GM12875 (cell line): ENCODE results near the gene ZNF408.
A peak's percentile ranks its signal among the peaks of the same experiment; 100 is the strongest.
"Not testable (repeated sequence)": the region's sequence is repeated elsewhere in the genome, so short reads cannot be mapped to it uniquely, and the experiment has no call there.

Source experiments
- H3K4me3 ChIP-seq: one replicate; pipeline ENCODE4 v1.5.1; 2011; ENCODE audit warnings: low read depth, low read length, control low read depth
- TF ChIP-seq, protein P1 (sequence below): IDR thresholded peaks from 2 replicates; pipeline ENCODE4 v1.5.1; 2011; ENCODE audit warnings: low read depth, mild to moderate bottlenecking, control low read depth, inconsistent platforms, low read length, moderate library complexity, borderline replicate concordance; ENCODE audit not compliant: insufficient read depth

The ZNF408 gene

DNA sequence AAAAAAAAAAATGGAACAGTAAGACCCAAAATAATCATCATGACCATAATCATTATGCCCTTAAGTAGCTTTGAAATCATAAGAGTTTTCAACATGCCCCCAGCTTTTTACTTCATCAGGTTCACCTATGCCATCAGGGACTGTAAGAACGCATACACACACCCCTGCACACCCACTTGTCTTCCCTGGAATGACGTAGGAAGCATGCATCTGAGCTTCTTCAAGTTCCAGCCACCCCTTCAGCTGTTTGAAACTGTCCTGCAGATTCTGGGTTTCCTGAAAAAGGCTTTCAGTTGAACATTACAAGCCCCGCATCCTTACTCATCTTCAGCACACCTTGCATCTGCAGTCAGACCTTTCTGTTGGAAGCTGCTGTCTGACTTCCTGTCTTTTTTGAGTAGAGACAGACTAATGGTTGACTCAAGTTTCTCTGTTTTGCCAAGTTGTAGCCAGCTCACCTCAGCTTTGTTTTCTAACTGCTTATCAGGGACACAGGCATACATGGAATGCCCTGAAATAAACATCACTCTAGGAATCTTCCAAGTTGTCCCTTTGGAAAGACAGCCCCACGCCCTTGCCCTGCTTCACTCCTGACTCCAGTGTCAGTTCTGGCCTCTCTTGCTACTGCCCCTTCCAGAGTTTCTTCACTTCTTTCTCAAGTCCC, 37.4 kb upstream of the ZNF408 start:
- H3K4me3 ChIP-seq = no peak overlapping the region
- TF ChIP-seq, protein P1, sequence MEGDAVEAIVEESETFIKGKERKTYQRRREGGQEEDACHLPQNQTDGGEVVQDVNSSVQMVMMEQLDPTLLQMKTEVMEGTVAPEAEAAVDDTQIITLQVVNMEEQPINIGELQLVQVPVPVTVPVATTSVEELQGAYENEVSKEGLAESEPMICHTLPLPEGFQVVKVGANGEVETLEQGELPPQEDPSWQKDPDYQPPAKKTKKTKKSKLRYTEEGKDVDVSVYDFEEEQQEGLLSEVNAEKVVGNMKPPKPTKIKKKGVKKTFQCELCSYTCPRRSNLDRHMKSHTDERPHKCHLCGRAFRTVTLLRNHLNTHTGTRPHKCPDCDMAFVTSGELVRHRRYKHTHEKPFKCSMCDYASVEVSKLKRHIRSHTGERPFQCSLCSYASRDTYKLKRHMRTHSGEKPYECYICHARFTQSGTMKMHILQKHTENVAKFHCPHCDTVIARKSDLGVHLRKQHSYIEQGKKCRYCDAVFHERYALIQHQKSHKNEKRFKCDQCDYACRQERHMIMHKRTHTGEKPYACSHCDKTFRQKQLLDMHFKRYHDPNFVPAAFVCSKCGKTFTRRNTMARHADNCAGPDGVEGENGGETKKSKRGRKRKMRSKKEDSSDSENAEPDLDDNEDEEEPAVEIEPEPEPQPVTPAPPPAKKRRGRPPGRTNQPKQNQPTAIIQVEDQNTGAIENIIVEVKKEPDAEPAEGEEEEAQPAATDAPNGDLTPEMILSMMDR = no peak

DNA sequence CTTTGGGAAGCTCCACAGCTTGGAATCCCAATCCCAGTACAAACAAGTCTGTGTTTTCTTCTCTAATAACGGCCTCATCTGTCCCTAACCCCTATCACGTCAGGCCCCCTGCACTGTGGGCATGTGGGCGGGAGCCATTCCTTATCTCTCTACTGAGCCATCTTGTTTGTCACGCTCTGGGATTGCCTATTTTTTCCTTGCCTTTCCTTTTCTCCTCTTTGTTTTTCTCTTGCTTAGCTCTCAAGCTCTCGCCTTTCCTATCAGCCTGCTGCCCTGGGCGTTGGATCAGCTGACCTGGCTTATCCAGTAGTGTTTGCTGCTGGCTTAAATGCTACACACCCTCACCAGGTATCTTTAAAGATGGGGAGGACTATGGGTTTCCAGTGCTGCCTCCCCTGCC, 36.2 kb upstream of the ZNF408 start:
- TF ChIP-seq, protein P1 = no peak
- H3K4me3 ChIP-seq = no peak overlapping the region

DNA sequence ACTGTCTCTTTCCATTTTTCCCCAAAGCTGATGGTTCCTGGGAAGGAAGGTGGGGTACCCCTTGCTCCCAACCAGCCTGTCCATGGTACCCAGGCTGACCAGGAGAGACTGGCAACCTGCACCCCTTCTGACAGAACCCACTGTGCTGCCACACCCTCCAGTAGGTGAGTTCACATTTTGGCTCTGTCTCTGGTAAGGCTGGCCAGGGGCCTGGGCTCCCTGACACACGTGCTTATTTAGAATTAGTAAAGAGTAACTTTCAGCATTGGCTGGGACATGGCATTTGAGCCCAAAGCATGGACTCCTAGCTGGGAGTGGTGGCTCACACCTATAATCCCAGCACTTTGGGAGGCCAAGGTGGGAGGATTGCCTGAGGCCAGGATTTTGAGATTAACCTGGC, 35.5 kb upstream of the ZNF408 start:
- TF ChIP-seq, protein P1 = no peak

DNA sequence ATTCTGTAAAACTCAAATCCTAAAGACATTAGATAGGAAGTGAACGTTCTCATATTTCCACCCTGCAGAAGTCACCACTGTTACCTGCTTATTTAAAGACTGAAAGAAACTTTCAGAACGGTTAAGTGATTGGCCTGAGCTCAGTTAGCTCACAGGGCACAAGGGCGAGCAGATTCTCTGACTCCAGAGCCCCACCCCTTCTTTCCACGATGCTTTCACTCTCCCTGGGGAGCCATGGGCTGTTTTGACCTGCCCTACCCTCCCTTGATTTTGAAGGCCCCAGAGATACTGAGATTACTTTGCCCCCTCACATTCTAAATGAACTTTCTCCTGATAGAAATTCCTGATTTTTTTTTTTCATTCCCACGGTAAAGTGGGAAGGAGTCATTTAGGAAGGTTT, 34.3 kb upstream of the ZNF408 start:
- no peak overlapping the region for H3K4me3 ChIP-seq
- TF ChIP-seq, protein P1 = no peak

More for the DNA sequence above, 35.5 kb upstream of the ZNF408 start:
- no peak overlapping the region for H3K4me3 ChIP-seq

DNA sequence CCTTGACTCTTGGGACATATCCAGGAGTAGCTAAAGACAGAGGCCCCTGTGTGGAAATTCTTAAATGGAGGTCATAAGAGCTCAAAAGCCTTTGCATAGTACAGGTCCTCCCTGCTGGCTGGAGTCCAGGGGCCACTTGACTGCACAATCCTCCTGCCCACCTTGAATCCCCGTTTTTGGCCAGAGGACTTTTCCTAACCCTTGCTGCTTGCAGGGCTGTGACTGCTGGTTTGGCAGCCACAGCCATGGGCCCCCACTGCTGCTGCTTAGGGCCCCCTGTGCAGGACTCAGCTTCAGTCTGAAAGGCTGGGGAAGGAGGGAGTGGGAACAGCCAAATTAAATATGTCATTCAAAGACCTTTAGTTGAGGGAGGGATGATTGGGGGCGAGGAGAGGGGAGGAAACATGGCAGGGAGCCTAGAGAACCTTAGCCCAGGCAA, 33.8 kb upstream of the ZNF408 start:
- no peak overlapping the region for H3K4me3 ChIP-seq
- TF ChIP-seq, protein P1 = no peak

DNA sequence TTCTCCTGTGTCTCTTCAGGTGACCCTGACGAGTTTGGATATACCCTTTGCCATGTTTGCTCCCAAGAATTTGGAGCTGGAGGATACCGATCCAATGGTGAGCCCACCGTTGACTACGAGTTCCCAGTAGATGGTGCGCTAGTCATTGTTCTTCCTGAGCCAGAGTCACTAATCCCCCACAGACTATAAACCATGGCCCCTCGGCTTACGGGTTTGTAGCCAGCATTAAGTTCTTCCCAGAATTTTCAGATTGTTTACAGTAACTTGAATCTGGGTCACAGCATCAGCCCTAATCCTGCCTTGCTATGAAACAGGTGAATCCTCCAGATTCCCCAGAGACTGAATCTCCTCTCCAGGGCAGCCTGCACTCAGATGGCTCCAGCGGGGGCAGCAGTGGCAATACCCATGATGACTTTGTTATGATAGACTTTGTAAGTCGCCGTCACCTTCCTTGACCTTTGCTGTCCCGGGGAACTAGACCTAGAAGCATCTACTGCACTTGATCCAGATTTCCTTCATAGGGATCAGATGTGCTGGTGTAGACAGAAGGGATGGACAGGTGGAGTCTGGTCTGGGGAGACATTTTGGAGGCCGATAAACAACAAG, 32.2 kb upstream of the ZNF408 start:
- TF ChIP-seq, protein P1 = no peak
- H3K4me3 ChIP-seq = no peak overlapping the region

DNA sequence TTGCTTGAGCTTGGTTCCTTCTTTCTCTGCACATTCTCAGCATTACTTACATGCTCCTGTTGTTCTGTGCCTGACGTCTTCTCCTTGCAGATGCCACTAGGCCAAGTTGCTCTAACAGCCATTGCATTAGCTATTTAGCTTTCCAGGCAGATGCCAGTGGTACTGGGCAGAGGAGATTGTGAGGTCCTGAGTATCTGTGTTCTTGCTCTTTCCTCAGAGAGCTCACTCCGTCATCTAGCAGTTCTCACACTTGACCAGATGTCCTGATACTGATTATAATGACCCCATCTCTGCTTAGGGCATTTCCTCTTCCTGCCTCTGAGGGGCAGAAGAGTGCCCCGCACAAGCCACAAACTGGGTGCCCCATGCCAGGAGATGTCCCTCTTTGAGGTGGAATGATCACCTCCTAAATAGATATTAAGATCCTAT, 31.1 kb upstream of the ZNF408 start:
- TF ChIP-seq, protein P1 = peak; percentile 29; the same call in 1 of the 2 replicates

DNA sequence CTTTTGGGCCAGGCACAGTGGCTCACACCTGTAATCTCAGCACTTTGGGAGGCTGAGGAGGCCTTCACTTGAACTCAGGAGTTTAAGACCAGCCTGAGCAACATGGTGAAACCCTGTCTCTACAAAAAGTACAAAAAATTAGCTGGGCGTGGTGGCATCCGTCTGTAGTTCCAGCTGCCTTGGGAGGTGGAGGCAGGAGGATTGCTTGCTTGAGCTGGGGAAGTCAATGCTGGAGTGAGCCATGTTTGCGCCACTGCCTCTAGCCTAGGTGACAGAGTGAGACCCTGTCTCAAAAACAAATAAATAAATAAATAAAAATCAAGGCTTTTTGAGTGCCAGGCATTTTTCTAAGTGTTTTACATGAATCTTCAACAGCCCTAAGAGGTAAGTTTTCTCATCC, 30.3 kb upstream of the ZNF408 start:
- not testable (repeated sequence) for H3K4me3 ChIP-seq

More for the DNA sequence above, 31.1 kb upstream of the ZNF408 start:
- no peak overlapping the region for H3K4me3 ChIP-seq
